ENCODE data around the gene GGT5.
"Not testable (repeated sequence)": the region's sequence is repeated elsewhere in the genome, so short reads cannot be mapped to it uniquely, and the experiment has no call there.

GGT5 gene

GRCh38 chr22:24205438-24206195 lies 39.3 kb downstream of the GGT5 start:
- no peak overlapping the region for H3K27ac Mint-ChIP-seq
- H3K36me3 Mint-ChIP-seq = no peaks in the 10 kb centered on the region
- H3K27me3 Mint-ChIP-seq = peaks cover 2% of the 10 kb centered on the region
- no peaks in the 10 kb centered on the region for H3K9me3 Mint-ChIP-seq
- H3K4me3 Mint-ChIP-seq = no peak overlapping the region
- peaks cover 23% of the 10 kb centered on the region for H3K4me1 Mint-ChIP-seq

GRCh38 chr22:24203856-24204255 lies 41.0 kb downstream of the GGT5 start:
- H3K4me1 Mint-ChIP-seq = peaks cover 20% of the 10 kb centered on the region
- not testable (repeated sequence) for H3K27ac Mint-ChIP-seq, H3K9me3 Mint-ChIP-seq, H3K36me3 Mint-ChIP-seq, H3K27me3 Mint-ChIP-seq, H3K4me3 Mint-ChIP-seq

- Mint-ChIP-seq H3K4me3 (no peak overlapping the region), H3K36me3 (no peaks in the 10 kb centered on the region), H3K9me3 (no peaks in the 10 kb centered on the region), H3K27ac (no peak overlapping the region), H3K27me3 (peaks cover 2% of the 10 kb centered on the region), H3K4me1 (peaks cover 5% of the 10 kb centered on the region)
Observed at GRCh38 chr22:24201681-24202614, 42.9 kb downstream of the GGT5 start.

DNA sequence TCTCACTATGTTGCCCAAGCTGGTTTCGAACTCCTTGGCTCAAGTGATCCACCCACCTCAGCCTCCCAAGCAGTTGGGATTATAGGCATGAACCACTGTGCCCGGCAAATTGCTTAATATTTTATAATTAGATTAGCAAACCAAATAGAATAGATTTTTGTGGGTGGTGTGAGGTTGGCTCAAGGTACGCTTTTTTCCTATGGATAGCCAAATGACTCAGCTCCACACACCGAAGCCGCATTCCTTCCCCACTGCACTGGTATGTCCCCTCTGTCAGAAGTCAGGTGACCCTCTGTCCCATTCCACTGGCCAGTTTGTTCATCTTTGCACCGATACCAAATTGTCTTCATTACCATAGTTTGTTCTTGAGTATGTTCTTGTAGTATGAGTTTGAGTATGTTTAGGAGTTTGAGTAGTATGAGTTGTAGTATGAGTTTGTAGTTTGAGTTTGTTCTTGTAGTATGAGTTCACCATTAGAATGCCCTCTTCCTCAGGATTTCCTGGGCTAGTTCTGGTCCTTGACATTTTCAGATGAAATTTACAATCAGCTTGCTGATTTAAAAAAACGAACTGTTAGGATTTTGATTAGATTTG lies 44.2 kb downstream of the GGT5 start:
- H3K4me1 Mint-ChIP-seq = no peaks in the 10 kb centered on the region
- peaks cover 2% of the 10 kb centered on the region for H3K27me3 Mint-ChIP-seq
- H3K36me3 Mint-ChIP-seq = no peaks in the 10 kb centered on the region
- no peaks in the 10 kb centered on the region for H3K9me3 Mint-ChIP-seq
- H3K4me3 Mint-ChIP-seq = no peak overlapping the region
- no peak overlapping the region for H3K27ac Mint-ChIP-seq

DNA sequence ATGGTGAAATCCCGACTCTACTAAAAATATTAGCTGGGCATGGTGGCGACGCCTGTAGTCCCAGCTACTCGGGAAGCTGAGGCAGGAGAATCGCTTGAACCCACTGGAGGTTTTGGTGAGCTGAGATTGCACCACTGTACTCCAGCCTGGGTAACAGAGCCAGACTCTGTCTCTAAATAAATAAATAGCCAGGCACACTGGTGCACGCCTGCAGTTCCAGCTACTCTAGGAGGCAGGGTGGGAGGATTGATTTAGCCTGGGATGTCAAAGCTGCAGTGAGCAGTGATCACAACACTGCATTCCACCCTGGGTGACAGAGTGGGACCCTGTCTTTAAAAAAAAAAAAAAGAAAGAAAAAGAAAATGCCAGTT lies 46.2 kb downstream of the GGT5 start:
- no peaks in the 10 kb centered on the region for H3K9me3 Mint-ChIP-seq

DNA sequence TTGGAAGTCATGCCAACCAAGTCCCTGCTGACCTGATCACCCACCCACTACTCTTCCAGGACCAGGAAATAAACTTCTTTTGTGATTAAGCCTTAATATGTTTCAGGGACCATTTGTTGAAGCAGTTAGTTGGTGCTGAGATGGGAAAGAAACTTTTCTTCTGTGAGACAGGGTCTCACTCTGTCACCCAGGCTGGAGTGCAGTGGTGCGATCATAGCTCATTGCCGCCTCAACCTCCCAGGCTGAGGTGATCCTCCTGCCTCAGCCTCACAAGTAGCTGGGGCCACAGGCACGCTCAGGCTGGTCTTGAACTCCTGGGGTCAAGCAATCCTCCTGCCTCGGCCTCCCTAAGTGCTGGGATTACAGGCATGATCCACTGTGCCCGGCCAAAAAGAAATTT lies 53.0 kb downstream of the GGT5 start:
- no peak overlapping the region for H3K4me3 Mint-ChIP-seq
- H3K36me3 Mint-ChIP-seq = no peaks in the 10 kb centered on the region
- no peaks in the 10 kb centered on the region for H3K27me3 Mint-ChIP-seq
- no peak overlapping the region for H3K27ac Mint-ChIP-seq
- no peaks in the 10 kb centered on the region for H3K4me1 Mint-ChIP-seq
- no peaks in the 10 kb centered on the region for H3K9me3 Mint-ChIP-seq

More for the DNA sequence above, 46.2 kb downstream of the GGT5 start:
- Mint-ChIP-seq H3K4me3 (no peak overlapping the region), H3K4me1 (no peaks in the 10 kb centered on the region), H3K27me3 (no peaks in the 10 kb centered on the region), H3K27ac (no peak overlapping the region), H3K36me3 (no peaks in the 10 kb centered on the region)

- no peak overlapping the region for H3K27ac Mint-ChIP-seq
- no peak overlapping the region for H3K4me3 Mint-ChIP-seq
- H3K36me3 Mint-ChIP-seq = no peaks in the 10 kb centered on the region
- H3K9me3 Mint-ChIP-seq = no peaks in the 10 kb centered on the region
- H3K27me3 Mint-ChIP-seq = no peaks in the 10 kb centered on the region
- H3K4me1 Mint-ChIP-seq = no peaks in the 10 kb centered on the region
Observed at GRCh38 chr22:24191381-24191841, 53.5 kb downstream of the GGT5 start.

GRCh38 chr22:24190596-24191208 lies 54.2 kb downstream of the GGT5 start:
- Mint-ChIP-seq H3K4me3 (no peak overlapping the region), H3K9me3 (no peaks in the 10 kb centered on the region), H3K27me3 (no peaks in the 10 kb centered on the region), H3K36me3 (no peaks in the 10 kb centered on the region), H3K27ac (no peak overlapping the region), H3K4me1 (no peaks in the 10 kb centered on the region)

- no peak overlapping the region for H3K4me3 Mint-ChIP-seq
- H3K4me1 Mint-ChIP-seq = no peaks in the 10 kb centered on the region
- H3K36me3 Mint-ChIP-seq = no peaks in the 10 kb centered on the region
- H3K9me3 Mint-ChIP-seq = no peaks in the 10 kb centered on the region
- H3K27me3 Mint-ChIP-seq = no peaks in the 10 kb centered on the region
- H3K27ac Mint-ChIP-seq = no peak overlapping the region
Observed at GRCh38 chr22:24190159-24190540, 54.7 kb downstream of the GGT5 start.

- Mint-ChIP-seq H3K36me3 (no peaks in the 10 kb centered on the region), H3K4me3 (no peak overlapping the region), H3K27ac (no peak overlapping the region), H3K27me3 (no peaks in the 10 kb centered on the region), H3K4me1 (no peaks in the 10 kb centered on the region), H3K9me3 (no peaks in the 10 kb centered on the region)
Observed at GRCh38 chr22:24189249-24190158, 55.4 kb downstream of the GGT5 start.

DNA sequence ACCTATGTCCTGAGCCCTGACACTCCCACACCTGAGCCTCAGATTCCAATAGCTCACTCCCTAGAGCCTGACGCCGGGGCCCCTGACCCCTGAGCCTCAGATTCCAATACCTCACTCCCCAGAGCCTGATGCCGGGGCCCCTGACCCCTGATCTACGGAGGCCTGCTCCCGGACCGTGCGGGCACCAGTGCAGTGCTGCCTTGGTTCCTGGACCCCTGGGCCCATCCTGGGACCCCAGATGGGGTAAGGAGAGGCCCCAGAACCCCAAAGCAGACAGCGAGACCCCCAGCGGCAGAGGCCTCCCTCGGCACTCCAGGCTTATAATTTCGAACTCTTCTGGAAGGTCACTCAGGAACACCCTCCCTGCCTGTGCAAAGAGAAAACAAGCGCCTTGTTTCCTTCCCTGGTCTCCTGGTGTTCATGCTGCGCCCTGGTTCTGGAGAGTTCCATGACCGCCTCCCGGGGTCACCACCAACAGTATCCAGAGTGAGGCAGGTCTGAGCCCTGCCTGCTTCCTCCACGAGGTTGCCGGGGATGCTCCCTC lies 56.1 kb downstream of the GGT5 start:
- Mint-ChIP-seq H3K36me3 (no peaks in the 10 kb centered on the region), H3K4me1 (no peaks in the 10 kb centered on the region), H3K27ac (no peak overlapping the region), H3K9me3 (no peaks in the 10 kb centered on the region), H3K4me3 (no peak overlapping the region), H3K27me3 (no peaks in the 10 kb centered on the region)

GRCh38 chr22:24187731-24188644 lies 56.9 kb downstream of the GGT5 start:
- no peaks in the 10 kb centered on the region for H3K9me3 Mint-ChIP-seq
- no peaks in the 10 kb centered on the region for H3K27me3 Mint-ChIP-seq
- H3K4me1 Mint-ChIP-seq = no peaks in the 10 kb centered on the region
- no peaks in the 10 kb centered on the region for H3K36me3 Mint-ChIP-seq
- H3K4me3 Mint-ChIP-seq = no peak overlapping the region
- H3K27ac Mint-ChIP-seq = no peak overlapping the region

DNA sequence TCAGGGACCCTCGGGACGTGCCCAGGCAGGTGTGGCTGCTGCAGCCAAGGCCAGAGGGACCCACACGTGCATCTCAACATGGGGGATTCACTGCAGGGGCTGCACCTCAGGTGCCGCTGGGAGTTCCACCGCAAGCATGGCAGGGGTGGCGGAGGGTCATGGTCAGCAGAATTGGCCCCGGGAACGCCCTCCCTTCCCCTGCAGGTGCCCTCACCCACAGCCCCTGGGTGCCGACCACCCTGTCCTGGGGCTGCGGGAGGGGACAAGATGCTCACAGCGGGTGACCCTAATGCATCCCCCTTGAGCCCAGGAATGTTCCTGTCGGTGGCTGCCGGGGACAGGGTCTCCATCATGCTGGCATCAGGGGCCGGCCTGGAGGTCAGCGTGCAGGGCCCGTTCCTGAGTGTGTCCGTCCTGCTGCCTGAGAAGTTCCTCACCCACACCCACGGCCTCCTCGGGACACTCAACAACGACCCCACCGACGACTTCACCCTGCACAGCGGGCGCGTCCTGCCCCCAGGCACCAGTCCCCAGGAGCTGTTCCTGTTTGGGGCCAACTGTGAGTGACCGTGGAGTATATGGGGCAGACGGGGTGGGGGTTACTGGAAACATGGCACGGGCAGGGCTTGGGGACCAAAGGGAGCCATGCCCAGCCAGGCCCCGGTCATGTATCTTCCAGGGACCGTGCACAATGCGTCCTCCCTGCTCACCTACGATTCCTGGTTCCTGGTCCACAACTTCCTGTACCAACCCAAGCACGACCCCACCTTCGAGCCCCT lies 57.8 kb downstream of the GGT5 start:
- Mint-ChIP-seq H3K4me3 (no peak overlapping the region), H3K27ac (no peak overlapping the region), H3K36me3 (no peaks in the 10 kb centered on the region), H3K4me1 (no peaks in the 10 kb centered on the region), H3K27me3 (no peaks in the 10 kb centered on the region), H3K9me3 (no peaks in the 10 kb centered on the region)
